NCI-H2196 (cell line): ENCODE data around the gene SFTPB.
"Not testable (repeated sequence)": the region's sequence is repeated elsewhere in the genome, so short reads cannot be mapped to it uniquely, and the experiment has no call there.

Experiments used
- DNase-seq: peaks from one replicate; lab custom pipeline; 2025; ENCODE audit not compliant: unreplicated experiment; lab: John Stamatoyannopoulos, UW

Gene SFTPB

GRCh38 chr2:85668009-85668856, at the start of gene SFTPB:
Gene SFTPB (minus strand): TSS chr2:85668199. CDS start chr2:85668183, 16 bp downstream.
- DNase-seq: no peak

GRCh38 chr2:85717308-85718008, 49.5 kb upstream of the SFTPB start:
- no peak for DNase-seq

GRCh38 chr2:85716346-85716914, 48.4 kb upstream of the SFTPB start:
- no peak for DNase-seq

DNA sequence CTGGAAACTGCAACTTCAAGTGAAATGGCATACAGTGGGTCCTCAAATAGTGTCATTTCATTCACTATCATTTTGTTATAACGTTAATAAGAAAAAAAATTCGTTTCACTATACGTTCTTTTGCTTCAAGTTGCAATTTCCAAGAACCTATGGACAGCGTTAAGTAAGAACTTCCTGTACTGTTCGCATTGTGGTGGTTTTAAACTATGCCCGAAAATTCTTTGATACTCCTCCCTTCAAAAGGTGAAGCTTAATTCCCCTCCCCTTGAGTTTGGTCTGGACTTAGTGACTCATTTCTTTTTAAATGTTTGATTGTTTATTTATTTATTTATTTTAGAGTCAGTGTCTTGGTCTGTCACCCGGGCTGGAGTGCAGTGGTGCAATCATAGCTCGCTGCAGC, 46.8 kb upstream of the SFTPB start:
- no peak for DNase-seq

DNA sequence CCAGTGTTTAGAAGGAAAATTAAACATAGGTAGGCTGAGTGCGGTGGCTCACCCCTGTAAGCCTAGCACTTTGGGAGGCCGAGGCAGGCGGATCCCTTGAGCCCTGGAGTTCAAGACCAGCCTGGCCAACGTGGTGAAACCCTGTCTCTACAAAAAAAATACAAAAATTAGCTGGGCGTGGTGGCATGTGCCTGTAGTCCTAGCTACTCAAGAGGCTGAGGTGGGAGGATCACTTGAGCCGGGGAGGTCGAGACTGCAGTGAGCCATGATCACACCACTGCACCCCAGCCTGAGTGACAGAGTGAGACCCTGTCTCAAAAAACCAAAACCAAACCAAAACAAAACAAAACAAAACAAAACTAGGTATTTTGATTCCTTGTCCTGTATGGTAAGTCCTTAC, 46.4 kb upstream of the SFTPB start:
- not testable (repeated sequence) for DNase-seq

DNA sequence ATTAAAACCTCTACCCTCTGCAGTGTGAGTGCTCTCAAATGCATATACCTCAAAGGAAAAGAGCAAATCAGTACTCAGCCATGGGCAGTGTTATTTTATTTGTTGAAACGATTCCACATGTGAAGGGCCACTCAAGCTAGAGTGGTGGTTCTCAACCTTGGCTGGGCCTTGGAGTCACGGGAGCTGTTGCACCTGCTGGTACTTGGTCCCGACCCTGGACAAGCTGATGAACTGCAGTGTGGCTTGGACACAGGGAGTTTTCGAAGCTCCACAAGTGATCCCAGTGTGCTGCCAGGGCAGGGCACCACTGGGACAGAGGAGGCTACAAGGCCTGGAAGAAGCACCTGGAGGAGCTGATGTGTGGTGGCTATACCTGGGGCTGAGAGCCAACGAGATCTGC, 45.8 kb upstream of the SFTPB start:
- DNase-seq: peak; percentile 54

GRCh38 chr2:85712849-85713612, 45.0 kb upstream of the SFTPB start:
- DNase-seq: no peak

GRCh38 chr2:85712336-85712735, 44.3 kb upstream of the SFTPB start:
- no peak for DNase-seq

DNA sequence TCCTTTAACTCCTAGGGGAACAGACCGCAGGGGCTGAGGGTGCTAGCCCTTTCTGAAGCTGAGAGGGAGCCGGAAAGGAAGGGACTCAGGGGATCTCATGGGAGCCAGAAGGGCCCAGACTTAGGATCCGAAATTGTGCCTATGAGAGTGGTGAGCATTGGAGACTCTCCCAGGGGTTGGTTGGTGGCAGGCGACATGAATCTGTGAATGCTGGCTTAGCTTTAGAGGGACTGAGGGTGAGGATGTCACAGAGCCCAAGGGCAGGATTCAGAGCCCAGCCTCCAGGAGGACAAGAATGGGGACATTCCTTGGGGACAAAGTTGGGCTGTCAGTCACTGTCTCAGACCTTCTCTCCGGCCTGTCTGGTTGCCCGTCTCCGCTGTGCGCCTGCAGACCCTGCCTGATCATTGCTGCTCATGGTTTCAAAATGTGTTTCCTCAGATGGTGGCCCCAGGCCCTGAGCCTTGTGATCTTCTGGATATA, 43.6 kb upstream of the SFTPB start:
- no peak for DNase-seq

DNA sequence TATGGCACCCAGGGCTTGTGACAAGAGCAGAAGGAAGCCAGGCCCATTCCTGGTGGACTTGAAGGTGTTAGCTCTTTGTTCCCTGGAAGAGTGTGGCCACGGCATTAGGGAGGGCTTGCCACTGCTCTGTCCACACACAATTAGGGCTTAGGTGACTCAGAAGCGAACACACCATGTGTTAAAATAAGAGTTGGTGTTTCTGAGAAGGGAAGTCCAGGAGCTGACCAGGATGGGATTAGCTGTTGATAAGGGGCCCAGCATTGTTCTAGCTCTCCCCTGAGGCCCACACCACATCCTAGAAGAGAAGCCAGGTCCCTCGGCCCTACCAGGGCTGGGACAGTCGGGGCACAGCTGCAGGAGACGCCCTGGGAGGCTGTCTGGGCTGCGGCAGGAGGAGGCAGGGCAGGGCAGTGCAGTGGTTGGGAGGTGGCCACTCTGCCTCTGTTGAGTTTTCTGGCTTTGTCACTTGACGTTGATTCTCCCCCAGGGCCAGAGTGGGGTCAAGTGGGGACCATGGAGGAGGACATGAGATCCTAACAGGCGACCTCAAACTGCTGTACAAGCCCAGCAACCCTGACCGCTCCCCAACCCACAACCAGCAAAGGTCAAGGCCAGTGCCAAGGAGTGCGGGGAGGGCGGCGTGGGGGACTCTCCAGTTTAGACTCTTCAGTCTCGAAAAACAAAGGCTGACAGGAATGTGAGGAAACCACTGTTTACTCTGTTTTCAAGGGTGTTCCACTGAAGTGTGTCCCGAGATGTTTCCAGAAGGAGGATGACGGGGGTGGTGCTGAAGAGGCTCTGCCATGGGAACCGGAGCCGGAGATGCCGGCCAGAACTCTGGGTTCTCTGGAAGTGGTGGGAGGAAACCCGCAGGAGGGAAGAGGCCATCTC, 42.9 kb upstream of the SFTPB start:
- DNase-seq: peak; percentile 8

DNA sequence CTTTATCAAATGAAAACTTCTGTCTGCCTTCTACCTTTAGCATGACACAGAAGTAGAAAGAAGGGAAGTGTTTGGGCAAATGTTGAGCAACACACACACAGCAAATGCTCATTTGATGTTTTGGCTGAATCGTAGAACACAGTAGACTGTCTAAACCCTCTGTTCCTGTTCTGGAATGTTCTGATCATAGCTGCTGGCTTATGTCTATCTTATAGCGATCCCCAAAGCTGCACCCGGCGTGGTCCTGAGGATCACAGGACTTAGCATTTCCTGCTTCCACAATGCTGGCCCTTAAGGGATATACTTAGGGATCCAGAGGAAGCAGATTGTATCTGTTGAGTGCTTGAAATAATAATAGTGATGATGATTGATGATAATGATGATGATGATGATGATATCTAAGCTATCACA, 41.4 kb upstream of the SFTPB start:
- DNase-seq: no peak

DNA sequence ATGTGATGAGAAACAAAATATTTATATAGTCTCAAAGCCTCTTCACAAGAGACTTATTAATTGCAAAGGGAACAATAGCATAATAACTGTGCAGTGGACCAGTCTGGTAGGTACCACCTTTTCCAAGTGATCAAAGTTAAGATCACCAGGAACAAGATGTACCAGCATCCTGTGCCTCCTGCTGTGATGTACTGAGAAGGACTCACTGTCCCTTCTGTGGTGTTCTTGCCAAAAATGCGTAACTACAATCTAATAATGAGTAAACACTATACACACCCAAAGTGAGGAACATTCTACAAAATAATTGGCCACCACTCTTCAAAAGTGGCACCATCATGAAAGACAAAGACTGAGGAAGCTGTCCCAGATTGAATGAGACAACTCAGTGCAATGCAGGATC, 40.6 kb upstream of the SFTPB start:
- DNase-seq: no peak

DNA sequence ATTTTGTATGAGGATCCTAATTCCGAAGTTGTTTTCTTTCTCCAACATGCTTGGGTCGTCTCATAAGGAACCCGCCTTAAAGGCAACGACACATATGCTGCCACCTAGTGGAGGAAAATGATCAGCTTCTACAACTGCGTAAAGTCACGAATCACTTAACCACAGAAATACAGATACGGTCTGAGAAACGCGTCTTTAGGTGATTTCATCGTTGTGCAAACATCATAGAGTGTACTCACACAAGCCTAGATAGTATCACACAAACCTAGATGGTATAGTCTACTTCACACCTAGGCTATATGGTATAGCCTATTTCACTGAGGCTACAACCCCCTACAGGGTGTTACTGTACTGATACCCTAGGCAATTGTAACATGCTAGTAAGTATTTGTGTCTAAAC, 39.3 kb upstream of the SFTPB start:
- DNase-seq: peak; percentile 51

DNA sequence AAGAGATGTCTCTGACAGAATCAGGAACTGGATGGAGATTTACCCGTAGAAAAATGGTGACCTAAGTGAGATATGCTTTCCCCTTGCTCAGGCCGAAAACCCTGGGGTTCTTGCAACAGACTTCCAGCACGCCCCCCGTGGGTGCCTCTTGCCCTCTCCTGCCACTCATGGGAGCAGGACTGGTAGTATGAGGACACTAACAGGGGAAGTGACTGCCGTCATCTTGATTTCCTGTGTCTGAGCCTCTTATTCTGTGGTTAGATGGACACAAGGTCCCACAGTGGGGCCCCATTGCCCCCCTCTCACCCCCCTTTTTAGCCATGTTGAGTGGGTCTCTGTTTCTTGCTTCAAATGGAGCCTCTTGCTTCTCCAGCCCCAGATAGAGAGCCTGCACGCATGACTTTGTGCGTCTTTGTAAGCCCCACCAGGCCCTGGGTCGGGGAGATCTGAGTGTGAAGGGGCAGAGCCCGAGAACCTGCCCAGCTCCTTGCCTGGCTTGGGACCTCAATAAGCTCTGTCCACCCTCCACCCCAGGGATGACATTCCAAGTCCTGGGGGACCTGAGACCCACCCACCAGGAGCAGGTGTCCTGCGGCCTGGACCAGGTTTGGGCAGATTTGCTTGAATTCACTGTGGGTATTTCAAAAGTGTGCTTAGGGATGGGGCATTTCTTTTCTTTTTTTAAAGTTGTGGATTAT, 38.7 kb upstream of the SFTPB start:
- no peak for DNase-seq

DNA sequence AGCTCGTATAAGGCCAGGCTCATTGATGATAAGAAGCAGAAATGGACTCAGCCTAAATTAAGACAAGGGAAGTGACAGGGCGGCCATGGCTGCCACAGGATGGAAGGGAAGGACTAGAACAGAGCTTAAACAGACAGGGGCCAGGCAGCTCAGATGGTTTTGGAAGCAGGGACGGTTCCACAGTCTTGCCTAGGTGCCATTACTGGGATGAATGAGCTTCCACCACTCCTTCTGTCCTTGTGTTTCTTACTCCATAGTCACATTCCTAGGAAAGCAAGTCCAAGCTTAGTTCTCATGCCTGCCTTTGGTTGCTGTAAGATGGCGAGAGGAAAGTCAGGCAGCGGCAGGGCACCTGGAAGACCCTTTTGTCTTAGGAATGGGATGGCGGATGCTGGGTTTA, 38.1 kb upstream of the SFTPB start:
- no peak for DNase-seq

- DNase-seq: no peak
These were observed 37.7 kb upstream of the SFTPB start for GRCh38 chr2:85705680-85706039.

DNA sequence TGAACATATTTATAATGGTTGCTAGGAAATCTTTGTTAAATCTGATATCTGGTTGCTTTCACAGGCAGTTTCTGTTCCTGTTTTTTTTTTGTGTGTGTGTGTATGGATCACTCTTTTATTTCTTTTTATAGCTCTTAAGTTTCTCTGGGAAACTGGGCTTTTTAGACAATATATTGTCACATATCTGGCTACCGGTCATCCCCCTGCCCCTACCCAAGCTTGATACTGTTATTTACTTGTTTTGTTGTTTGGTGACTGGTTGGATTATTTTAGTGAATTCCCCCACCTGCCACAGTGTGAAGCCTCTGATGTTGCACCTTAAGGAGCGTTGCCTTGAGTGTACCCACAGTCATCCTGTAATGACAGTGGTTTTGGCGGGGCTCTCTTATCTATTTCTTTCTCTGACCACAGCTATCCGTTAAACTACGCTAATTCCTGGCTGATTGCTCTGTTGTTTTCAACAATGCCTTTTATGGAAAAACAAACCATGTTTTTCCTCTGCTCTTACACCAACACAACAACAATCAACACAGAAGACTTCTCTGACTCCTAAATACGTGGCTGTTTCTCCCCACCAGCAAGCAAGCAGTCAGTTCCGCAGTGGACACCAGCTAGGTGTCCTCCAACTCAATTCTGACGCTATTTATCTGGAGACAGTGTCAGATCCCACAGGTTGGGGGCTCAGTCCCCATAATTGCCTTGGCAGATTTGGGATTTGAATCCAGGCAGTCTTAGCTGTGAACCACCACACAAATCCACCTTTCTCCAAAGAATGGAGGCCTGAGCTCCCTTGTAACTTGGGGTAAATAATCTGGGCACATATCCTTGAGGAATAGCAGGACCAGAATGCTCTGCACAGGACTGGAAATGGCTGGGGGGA, 37.0 kb upstream of the SFTPB start:
- no peak for DNase-seq

DNA sequence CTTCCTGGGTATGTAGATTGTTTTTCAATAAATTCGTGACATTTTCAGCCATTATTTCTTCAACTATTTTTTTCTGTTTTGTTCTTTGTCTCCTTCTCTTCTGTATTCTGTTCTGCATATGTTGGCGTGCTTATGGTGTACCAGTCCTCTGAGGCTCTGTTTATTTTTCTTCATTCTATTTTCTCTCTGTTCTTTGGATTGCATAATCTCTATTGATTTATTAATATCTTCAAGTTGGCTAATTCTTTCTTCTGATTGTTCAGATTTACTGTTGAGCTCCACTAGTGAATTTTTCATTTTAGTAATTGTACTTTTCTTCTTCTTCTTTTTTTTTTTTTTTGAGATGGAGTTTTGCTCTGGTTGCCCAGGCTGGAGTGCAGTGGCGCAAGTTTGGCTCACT, 36.0 kb upstream of the SFTPB start:
- DNase-seq: no peak

GRCh38 chr2:85703329-85703728, 35.3 kb upstream of the SFTPB start:
- no peak for DNase-seq
